Activated CD4-positive, alpha-beta memory T cell treated with anti-CD3 and anti-CD28 coated beads for 36 hours (primary cell): ENCODE results near the gene FGA. TPM values are rescaled to one million over a fixed set of nuclear protein-coding genes. Genes with fewer than 3 reads are reported as not detected.
"Not testable (repeated sequence)": the region's sequence is repeated elsewhere in the genome, so short reads cannot be mapped to it uniquely, and the experiment has no call there.

Experiments
- CTCF ChIA-PET: fragments of 350-600 bp; sonication (Branson Sonifier 250); formaldehyde crosslinking; loops from one replicate; lab custom pipeline; 2021; ENCODE audit warnings: antibody characterized with exemption, inconsistent platforms; lab: Charles Lee
- POLR2A ChIA-PET: fragments of 350-600 bp; sonication (Branson Sonifier 250); formaldehyde crosslinking; loops from one replicate; lab custom pipeline; 2021; ENCODE audit warnings: antibody characterized with exemption; lab: Charles Lee
- DNase-seq: peaks from one replicate; pipeline ENCODE4 v3.0.0-alpha.2; 2020
- H3K27ac Mint-ChIP-seq: one replicate; pipeline ENCODE4 v1.8.0; 2021; ENCODE audit warnings: mixed read lengths
- H3K27me3 Mint-ChIP-seq: one replicate; pipeline ENCODE4 v1.8.0; 2021; ENCODE audit warnings: mixed read lengths
- H3K36me3 Mint-ChIP-seq: one replicate; pipeline ENCODE4 v1.8.0; 2021; ENCODE audit warnings: mixed read lengths
- H3K4me1 Mint-ChIP-seq: one replicate; pipeline ENCODE4 v1.8.0; 2021; ENCODE audit warnings: low read depth, mixed read lengths
- H3K4me3 Mint-ChIP-seq: one replicate; pipeline ENCODE4 v1.8.0; 2021; ENCODE audit warnings: mild to moderate bottlenecking, mixed read lengths
- H3K9me3 Mint-ChIP-seq: one replicate; pipeline ENCODE4 v1.8.0; 2021; ENCODE audit warnings: mixed read lengths
- intact Hi-C: fragments of 100-400 bp; cut with micrococcal nuclease; formaldehyde crosslinking; loops from one replicate; pipeline ENCODE4 v1.15.1; 2023
- total RNA-seq, 2 experiments: library from RNA; stranded (reverse); gene quantifications; one replicate each; pipeline ENCODE4 v1.2.3, GENCODE V29; 2021

The FGA gene
- total RNA-seq, 2 experiments from 2014 or later, result not detected

DNA sequence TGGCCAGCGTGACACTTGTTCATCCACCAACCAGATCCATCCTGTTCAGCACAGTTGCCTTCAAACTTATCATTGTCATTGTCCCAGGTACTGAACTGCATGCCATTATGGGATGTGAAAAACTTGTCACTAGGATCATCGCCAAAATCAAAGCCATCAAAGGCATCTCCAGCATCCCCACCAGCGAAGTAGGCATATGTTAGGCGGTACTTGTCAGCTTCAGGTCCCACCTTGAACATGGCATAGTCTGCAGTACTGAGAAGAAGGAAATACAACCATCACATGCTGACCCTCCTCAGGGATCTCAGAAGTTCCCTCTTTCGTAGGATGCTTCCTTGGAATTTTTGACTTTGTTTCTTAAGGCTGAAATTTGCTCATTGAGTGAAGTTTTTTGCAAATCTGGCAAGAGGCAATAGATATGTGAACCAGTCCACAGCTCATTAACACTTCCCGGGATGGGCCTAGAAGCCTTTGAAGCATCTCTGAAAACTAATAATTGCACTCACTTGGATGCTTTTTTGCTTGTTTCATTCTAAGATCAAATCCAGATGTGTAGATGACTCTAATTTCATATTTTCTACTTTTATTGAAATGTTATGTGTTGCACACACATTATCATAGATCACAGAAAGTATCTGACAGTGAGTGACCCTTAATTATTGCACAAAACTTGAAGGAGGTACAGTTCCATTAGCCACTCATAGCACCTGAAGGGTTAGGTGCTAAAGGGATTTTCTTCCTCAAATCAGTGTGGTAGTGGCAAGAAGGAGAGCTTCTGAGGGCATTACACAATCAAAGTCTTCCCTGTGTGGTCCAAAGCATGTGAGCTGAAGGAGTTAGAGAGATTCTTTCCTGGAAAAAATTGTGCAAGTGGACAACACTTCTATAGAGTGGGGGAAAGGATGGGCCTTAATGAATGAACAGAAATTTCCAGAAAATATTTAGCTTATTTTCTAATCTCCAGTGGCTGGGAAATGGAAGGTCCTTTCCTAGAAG, 16.5 kb upstream of the FGA start:
- H3K4me3 Mint-ChIP-seq, result no peak overlapping the region
- no peaks in the 10 kb centered on the region for H3K9me3 Mint-ChIP-seq

DNA sequence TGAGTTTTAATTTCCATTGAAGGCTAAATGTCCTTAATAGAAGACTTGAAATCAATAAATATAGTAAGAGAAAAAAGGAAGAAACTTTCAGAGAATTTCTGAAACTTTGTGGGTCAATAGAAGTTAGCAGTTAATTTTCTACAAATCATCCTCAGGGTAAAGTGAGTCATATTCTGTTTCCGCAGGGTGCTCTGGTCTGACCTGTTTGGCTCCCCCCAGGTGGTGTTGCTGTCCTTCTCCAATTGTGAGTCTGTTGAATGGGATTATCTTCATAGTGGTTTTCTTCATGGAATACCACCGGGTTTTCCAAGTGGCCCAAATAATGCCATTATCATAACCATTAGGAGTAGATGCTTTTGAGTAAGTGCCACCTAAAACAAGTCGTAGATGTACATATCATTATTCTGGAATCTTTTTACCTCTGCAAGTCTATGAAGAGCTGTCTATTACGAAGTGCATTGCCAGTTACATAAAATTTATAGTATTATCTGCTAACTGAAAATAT, 14.2 kb upstream of the FGA start:
- intact Hi-C loops, result no loop called here
- CTCF ChIA-PET, result no interaction called here
- peaks cover 20% of the 10 kb centered on the region for H3K27me3 Mint-ChIP-seq

More for the DNA sequence above, 16.5 kb upstream of the FGA start:
- CTCF ChIA-PET, result no interaction called here
- intact Hi-C loops, result no loop called here
- Mint-ChIP-seq H3K27ac (no peak overlapping the region), H3K27me3 (peaks cover 20% of the 10 kb centered on the region), H3K36me3 (no peaks in the 10 kb centered on the region), H3K4me1 (no peaks in the 10 kb centered on the region)
- POLR2A ChIA-PET, result no interaction called here
- no peak for DNase-seq

DNA sequence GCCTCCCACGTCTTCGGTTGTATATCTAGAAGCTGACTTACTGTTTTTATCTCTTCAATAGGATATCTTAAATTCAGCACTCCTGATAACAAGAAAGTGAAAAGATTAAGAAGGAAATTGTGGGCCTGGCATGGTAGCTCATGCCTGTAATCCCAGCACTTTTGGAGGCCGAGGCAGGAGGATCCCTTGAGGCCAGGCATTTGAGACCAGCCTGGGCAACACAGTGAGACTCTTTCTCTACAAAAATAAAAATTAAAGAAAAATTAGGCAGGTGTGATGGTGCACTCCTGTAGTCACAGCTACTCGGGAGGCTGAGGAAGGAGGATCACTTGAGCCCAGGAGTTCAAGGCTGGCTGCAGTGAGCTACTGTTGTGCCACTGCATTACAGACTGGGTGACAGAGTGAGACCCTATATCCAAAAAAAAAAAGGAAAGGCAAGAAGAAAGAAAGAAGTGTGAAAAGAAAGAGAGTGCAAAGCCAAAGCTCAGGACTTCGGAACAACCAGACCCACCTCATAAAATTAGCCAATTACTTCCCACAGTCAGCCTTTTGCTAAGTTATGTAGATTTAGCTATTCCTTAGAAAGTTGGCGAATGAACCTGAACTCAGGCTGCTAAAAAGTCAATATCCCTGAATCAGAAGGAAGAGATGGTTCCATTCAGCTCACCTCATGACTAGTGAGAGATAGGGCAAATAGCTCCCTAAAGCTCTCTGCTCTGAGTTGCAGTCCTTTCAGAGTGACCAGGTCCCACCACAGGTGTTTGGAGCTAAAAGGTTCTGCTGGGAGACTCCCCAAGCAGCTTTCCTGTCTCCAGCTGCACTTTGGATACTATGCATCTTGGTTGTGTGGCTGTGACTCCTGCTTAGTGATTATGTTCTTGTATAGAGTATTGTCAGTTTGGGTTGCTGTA, 12.7 kb upstream of the FGA start:
- peaks cover 10% of the 10 kb centered on the region for H3K27me3 Mint-ChIP-seq
- H3K27ac Mint-ChIP-seq, result no peak overlapping the region
- intact Hi-C loops, result no loop called here
- no peaks in the 10 kb centered on the region for H3K36me3 Mint-ChIP-seq
- no peak overlapping the region for H3K4me3 Mint-ChIP-seq
- ChIA-PET POLR2A (no interaction called here), CTCF (no interaction called here)
- no peaks in the 10 kb centered on the region for H3K9me3 Mint-ChIP-seq
- no peaks in the 10 kb centered on the region for H3K4me1 Mint-ChIP-seq
- DNase-seq, result no peak

More for the DNA sequence above, 14.2 kb upstream of the FGA start:
- Mint-ChIP-seq H3K27ac (no peak overlapping the region), H3K4me3 (no peak overlapping the region), H3K4me1 (no peaks in the 10 kb centered on the region), H3K9me3 (no peaks in the 10 kb centered on the region), H3K36me3 (no peaks in the 10 kb centered on the region)
- POLR2A ChIA-PET, result no interaction called here
- no peak for DNase-seq

DNA sequence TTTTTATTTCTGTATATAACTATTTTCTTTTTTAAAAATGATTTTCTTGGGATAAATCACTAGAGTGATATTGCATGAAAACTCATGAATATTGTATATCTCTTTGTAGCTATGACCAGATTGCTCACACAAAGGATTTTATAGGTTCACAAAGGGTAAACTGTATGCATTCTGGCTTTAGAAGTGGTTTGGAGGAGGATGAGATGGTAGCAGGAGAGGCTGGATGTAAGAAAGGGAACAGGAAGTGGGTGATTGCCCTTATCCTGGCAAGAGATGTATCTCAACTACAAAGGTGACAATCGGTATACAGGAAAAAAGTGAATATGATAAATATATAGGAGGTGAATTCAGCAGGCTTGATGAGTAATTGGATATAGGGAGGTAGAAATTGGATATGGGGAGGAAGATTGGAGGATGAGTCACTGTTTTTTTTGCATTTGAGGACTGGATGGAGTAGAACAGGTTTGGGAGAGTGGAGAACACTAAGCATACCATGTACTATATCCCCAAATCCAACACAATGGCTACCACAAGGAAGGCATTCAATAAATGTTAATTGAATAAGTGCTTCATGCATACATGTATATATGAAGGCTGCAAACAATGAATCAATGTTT, 12.0 kb upstream of the FGA start:
- Mint-ChIP-seq H3K4me3 (no peak overlapping the region), H3K9me3 (no peaks in the 10 kb centered on the region), H3K27ac (no peak overlapping the region), H3K27me3 (peaks cover 12% of the 10 kb centered on the region), H3K4me1 (no peaks in the 10 kb centered on the region), H3K36me3 (no peaks in the 10 kb centered on the region)
- intact Hi-C loops, result no loop called here
- ChIA-PET CTCF (no interaction called here), POLR2A (no interaction called here)
- no peak for DNase-seq

DNA sequence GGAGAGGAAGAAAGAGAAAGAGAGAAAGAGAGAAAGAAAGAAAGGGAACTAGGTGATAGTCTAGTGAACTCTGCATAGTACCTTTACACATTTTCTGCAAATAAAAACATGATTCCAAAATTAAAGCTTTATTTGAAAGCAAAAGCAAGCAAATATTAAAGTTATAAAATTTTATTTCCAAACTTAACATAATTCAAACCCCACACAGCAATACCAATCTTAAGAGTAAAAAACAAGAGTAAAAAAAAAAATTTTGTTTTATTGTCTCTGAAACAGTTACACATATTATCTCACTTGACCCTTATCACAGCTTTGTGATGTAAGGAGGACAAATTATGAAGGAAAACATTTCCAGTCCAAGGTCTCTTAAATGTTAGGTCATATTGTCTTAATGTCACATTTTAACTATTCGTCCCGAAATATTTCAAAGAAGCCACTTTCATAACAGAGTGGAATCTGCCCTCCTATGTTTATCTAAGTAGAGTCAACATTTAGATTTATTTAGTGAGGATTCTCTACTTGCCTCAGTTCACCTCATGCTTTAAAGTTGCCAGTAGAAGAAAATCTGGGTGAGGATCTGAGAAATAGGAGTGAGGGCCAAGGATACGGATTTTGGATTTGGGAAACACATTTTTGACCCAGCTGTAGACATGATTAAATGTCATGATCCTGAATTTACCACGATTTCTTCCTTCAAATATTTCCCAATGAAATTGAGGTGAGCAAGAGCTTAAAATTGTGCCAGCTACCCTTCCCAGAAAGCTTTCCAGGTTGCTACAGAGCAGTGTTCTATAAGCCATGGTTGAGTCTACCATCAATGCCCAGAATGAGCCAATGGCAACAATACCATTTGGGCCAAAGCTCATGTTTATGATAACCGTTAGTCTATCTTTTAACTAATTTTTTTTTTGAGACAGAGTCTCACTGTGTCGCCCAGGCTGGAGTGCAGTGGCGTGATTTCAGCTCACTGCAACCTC, 7.5 kb upstream of the FGA start:
- Mint-ChIP-seq H3K27me3 (peaks cover 8% of the 10 kb centered on the region), H3K4me1 (no peaks in the 10 kb centered on the region), H3K9me3 (no peaks in the 10 kb centered on the region), H3K36me3 (no peaks in the 10 kb centered on the region), H3K27ac (no peak overlapping the region), H3K4me3 (no peak overlapping the region)
- ChIA-PET POLR2A (no interaction called here), CTCF (interaction anchor here (0.7 to 0.8 kb wide), 2 partner anchors 48 to 846 kb away, joined by 3 to 4 read pairs; partner anchors contain the start of gene PLRG1)
- DNase-seq, result no peak
- intact Hi-C loops, result no loop called here

DNA sequence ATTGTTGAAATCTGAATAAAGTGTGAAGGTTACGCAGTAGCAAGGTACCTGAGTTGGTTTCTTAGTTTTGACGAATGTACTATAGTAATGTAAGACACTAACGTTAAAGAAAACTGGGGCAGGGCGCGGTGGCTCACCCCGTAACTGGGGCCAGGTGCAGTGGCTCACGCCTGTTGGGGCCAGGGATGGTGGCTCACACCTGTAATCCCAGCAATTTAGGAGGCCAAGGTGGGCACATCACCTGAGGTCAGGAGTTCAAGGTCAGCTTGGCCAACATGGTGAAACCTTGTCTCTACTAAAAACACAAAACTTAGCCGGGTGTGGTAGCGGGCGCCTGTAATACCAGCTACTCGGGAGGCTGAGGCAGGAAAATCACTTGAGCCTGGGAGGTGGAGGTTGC, 6.7 kb upstream of the FGA start:
- H3K27me3 Mint-ChIP-seq, intact Hi-C loops, CTCF ChIA-PET, H3K4me3 Mint-ChIP-seq, H3K27ac Mint-ChIP-seq, H3K36me3 Mint-ChIP-seq, H3K9me3 Mint-ChIP-seq, POLR2A ChIA-PET, DNase-seq, H3K4me1 Mint-ChIP-seq: not testable (repeated sequence)

DNA sequence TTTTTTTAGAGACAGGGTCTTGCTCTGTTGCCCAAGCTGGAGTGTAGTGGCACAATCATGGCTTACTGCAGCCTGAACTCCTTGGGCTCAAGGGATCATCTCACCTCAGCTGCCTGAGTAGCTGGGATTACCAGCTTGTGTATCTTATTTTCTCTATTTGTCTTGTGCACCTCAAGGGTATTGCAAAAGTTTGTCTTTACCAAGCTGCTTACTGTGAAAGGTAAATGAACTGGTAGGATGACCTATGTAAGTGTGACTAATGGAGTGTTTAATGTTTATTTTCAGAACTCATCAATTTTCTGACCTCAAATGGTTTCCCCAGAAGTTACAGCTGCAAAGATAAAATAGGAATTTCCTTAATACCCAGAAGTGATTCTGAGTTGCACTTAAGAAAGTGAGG, 5.3 kb upstream of the FGA start:
- no peaks in the 10 kb centered on the region for H3K36me3 Mint-ChIP-seq
- H3K4me3 Mint-ChIP-seq, result no peak overlapping the region
- intact Hi-C loops, result no loop called here
- no peak for DNase-seq
- CTCF ChIA-PET, result no interaction called here
- POLR2A ChIA-PET, result no interaction called here
- H3K4me1 Mint-ChIP-seq, result no peaks in the 10 kb centered on the region
- peaks cover 6% of the 10 kb centered on the region for H3K27me3 Mint-ChIP-seq
- no peaks in the 10 kb centered on the region for H3K9me3 Mint-ChIP-seq
- H3K27ac Mint-ChIP-seq, result no peak overlapping the region

DNA sequence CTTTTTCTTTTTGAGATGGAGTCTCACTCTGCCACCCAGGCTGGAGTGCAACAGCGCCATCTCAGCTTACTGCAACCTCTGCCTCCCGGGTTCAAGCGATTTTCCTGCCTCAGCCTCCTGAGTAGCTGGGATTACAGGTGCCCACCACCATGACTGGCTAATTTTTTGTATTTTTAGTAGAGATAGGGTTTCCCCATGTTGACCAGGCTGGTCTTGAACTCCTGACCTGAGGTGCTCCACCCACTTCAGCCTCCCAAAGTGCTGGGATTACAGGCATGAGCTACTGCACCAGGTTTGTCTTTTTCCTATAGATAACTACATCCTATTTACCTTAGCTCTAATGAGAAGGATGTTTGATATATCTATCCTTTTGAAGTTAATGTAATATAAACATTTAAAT, 3.8 kb upstream of the FGA start:
- POLR2A ChIA-PET, H3K27me3 Mint-ChIP-seq, H3K9me3 Mint-ChIP-seq, H3K4me3 Mint-ChIP-seq, H3K4me1 Mint-ChIP-seq, DNase-seq, intact Hi-C loops, H3K27ac Mint-ChIP-seq, H3K36me3 Mint-ChIP-seq: not testable (repeated sequence)
- CTCF ChIA-PET, result interaction anchor here (0.9 to 1.5 kb wide), 3 partner anchors 24 to 42 kb away, joined by 4 to 5 read pairs (median 5); no protein-coding TSS in a partner anchor

DNA sequence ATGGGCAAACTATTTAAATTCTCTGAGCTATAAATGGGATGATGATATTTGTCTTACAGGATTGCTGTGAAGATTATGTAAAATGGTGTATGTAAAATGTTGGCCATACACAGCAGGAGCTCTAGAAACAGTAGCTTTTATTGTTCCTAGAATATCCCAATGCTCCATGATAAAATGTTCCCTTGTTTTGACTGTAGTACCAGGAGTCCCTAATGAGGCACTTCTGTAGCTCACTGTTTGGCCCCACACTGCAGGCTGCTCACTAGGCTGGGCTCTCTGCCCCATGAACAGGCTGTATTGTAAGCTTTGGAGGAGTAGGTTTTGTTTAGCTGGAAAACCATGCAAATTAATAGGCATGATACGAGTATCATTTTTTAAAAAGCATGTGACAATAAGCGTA, 3.3 kb upstream of the FGA start:
- ChIA-PET CTCF (interaction anchor here (0.6 to 1.5 kb wide), 3 partner anchors 28 to 42 kb away, joined by 3 to 5 read pairs (median 5); no protein-coding TSS in a partner anchor), POLR2A (no interaction called here)
- peaks cover 9% of the 10 kb centered on the region for H3K27me3 Mint-ChIP-seq
- intact Hi-C loops, result no loop called here
- no peak overlapping the region for H3K4me3 Mint-ChIP-seq
- H3K36me3 Mint-ChIP-seq, result no peaks in the 10 kb centered on the region
- no peak for DNase-seq
- H3K9me3 Mint-ChIP-seq, result no peaks in the 10 kb centered on the region
- no peaks in the 10 kb centered on the region for H3K4me1 Mint-ChIP-seq
- H3K27ac Mint-ChIP-seq, result no peak overlapping the region

DNA sequence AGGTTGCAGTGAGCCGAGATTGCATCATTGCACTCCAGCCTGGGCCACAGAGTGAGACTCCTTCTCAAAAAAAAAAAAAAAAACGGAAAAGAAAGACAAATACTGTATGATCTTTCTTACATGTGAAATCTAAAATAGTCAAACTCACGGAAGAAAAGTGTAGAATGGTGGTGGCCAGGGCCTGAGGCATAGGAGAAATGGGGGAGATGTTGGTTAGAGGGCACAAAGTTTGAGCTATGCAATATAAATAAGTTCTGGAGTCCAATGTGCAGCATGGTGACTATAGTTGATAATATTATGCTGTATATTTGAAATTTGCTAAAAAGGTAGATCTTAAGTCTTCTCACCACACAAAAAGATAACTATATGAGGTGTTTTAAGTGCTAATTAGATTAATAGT, 1.3 kb upstream of the FGA start:
- Mint-ChIP-seq H3K27ac (no peak overlapping the region), H3K36me3 (no peaks in the 10 kb centered on the region), H3K4me3 (no peak overlapping the region), H3K4me1 (no peaks in the 10 kb centered on the region), H3K27me3 (peaks cover 8% of the 10 kb centered on the region), H3K9me3 (no peaks in the 10 kb centered on the region)
- CTCF ChIA-PET, result no interaction called here
- no peak for DNase-seq
- POLR2A ChIA-PET, result no interaction called here
- intact Hi-C loops, result no loop called here
